NCI-H2196 treated with DMSO at 0.1 percent for 48 hours (cell line): ENCODE results near the gene PRDM15.

Experiments
- DNase-seq: peaks from one replicate; lab custom pipeline; 2025; ENCODE audit not compliant: unreplicated experiment; lab: John Stamatoyannopoulos, UW

Gene PRDM15

GRCh38 chr21:41846033-41846317 lies 33.2 kb downstream of the PRDM15 start:
- DNase-seq = no peak

GRCh38 chr21:41845310-41846032 lies 33.7 kb downstream of the PRDM15 start:
- DNase-seq = no peak

- DNase-seq = no peak
Observed at GRCh38 chr21:41843584-41843983, 35.6 kb downstream of the PRDM15 start.

- no peak for DNase-seq
Observed at GRCh38 chr21:41840880-41841279, 38.3 kb downstream of the PRDM15 start.

GRCh38 chr21:41839387-41840000 lies 39.6 kb downstream of the PRDM15 start:
- no peak for DNase-seq

- DNase-seq = no peak
Observed at GRCh38 chr21:41837756-41838297, 41.3 kb downstream of the PRDM15 start.

GRCh38 chr21:41836166-41837015 lies 42.8 kb downstream of the PRDM15 start:
- no peak for DNase-seq

- DNase-seq = no peak
Observed at GRCh38 chr21:41835711-41836154, 43.4 kb downstream of the PRDM15 start.

- no peak for DNase-seq
Observed at GRCh38 chr21:41834926-41835663, 44.0 kb downstream of the PRDM15 start.

- DNase-seq = no peak
Observed at GRCh38 chr21:41834252-41834925, 44.8 kb downstream of the PRDM15 start.

- DNase-seq = no peak
Observed at GRCh38 chr21:41833497-41834115, 45.5 kb downstream of the PRDM15 start.

GRCh38 chr21:41832596-41833496 lies 46.3 kb downstream of the PRDM15 start:
- DNase-seq = no peak

- DNase-seq = no peak
Observed at GRCh38 chr21:41831866-41832595, 47.1 kb downstream of the PRDM15 start.

GRCh38 chr21:41831453-41831831 lies 47.7 kb downstream of the PRDM15 start:
- no peak for DNase-seq

GRCh38 chr21:41830764-41831452 lies 48.2 kb downstream of the PRDM15 start:
- DNase-seq = no peak

- no peak for DNase-seq
Observed at GRCh38 chr21:41830145-41830707, 48.9 kb downstream of the PRDM15 start.

- no peak for DNase-seq
Observed at GRCh38 chr21:41828884-41829360, 50.2 kb downstream of the PRDM15 start.
